ENCODE measurements around the gene FTCDNL1.

FTCDNL1 gene

GRCh38 chr2:199810422-199811171 lies 40.4 kb downstream of the FTCDNL1 start:
- Mint-ChIP-seq H3K27me3 (ENCODE audit: low read depth, poor library complexity) (no peaks in the 10 kb centered on the region), H3K4me3 (no peak overlapping the region), H3K4me1 (peaks cover 13% of the 10 kb centered on the region), H3K36me3 (ENCODE audit: low read depth) (no peaks in the 10 kb centered on the region), H3K9me3 (peaks cover 4% of the 10 kb centered on the region), H3K27ac (no peak overlapping the region)
- no peak for TF ChIP-seq CTCF (IDR thresholded peaks at IDR 0.05)
- no peak for DNase-seq

- H3K9me3 Mint-ChIP-seq, result peaks cover 4% of the 10 kb centered on the region
- no peaks in the 10 kb centered on the region for H3K27me3 Mint-ChIP-seq (ENCODE audit: low read depth, poor library complexity)
- peaks cover 18% of the 10 kb centered on the region for H3K4me1 Mint-ChIP-seq
- TF ChIP-seq CTCF (IDR thresholded peaks at IDR 0.05), result no peak
- H3K36me3 Mint-ChIP-seq (ENCODE audit: low read depth), result no peaks in the 10 kb centered on the region
- H3K27ac Mint-ChIP-seq, result no peak overlapping the region
- no peak for DNase-seq
- no peak overlapping the region for H3K4me3 Mint-ChIP-seq
Observed at GRCh38 chr2:199807966-199808365, 43.0 kb downstream of the FTCDNL1 start.

GRCh38 chr2:199806179-199806578 lies 44.8 kb downstream of the FTCDNL1 start:
- no peak overlapping the region for H3K4me3 Mint-ChIP-seq
- peaks cover 4% of the 10 kb centered on the region for H3K9me3 Mint-ChIP-seq
- no peak for TF ChIP-seq CTCF (IDR thresholded peaks at IDR 0.05)
- peak overlapping the region; percentile 74 for H3K27ac Mint-ChIP-seq
- peaks cover 18% of the 10 kb centered on the region for H3K4me1 Mint-ChIP-seq
- H3K27me3 Mint-ChIP-seq (ENCODE audit: low read depth, poor library complexity), result no peaks in the 10 kb centered on the region
- H3K36me3 Mint-ChIP-seq (ENCODE audit: low read depth), result no peaks in the 10 kb centered on the region
- DNase-seq, result no peak

GRCh38 chr2:199804831-199805230 lies 46.2 kb downstream of the FTCDNL1 start:
- Mint-ChIP-seq H3K4me1 (peaks cover 18% of the 10 kb centered on the region), H3K4me3 (no peak overlapping the region), H3K9me3 (peaks cover 4% of the 10 kb centered on the region), H3K36me3 (ENCODE audit: low read depth) (no peaks in the 10 kb centered on the region), H3K27ac (no peak overlapping the region), H3K27me3 (ENCODE audit: low read depth, poor library complexity) (no peaks in the 10 kb centered on the region)
- no peak for DNase-seq
- no peak for TF ChIP-seq CTCF (IDR thresholded peaks at IDR 0.05)

GRCh38 chr2:199798831-199799580 lies 52.0 kb downstream of the FTCDNL1 start:
- no peak overlapping the region for H3K4me3 Mint-ChIP-seq
- H3K36me3 Mint-ChIP-seq (ENCODE audit: low read depth), result no peaks in the 10 kb centered on the region
- no peaks in the 10 kb centered on the region for H3K27me3 Mint-ChIP-seq (ENCODE audit: low read depth, poor library complexity)
- TF ChIP-seq CTCF (IDR thresholded peaks at IDR 0.05), result no peak
- H3K27ac Mint-ChIP-seq, result no peak overlapping the region
- no peaks in the 10 kb centered on the region for H3K4me1 Mint-ChIP-seq
- DNase-seq, result no peak
- no peaks in the 10 kb centered on the region for H3K9me3 Mint-ChIP-seq
